MM.1S (cell line): ENCODE measurements around the gene CHST9.

ENCODE experiments used
- DNase-seq: peaks from one replicate; pipeline ENCODE4 v3.0.0-alpha.2; 2015
- H2AFZ ChIP-seq: fragments of 300-600 bp; sonication (generic); 2 replicates; pipeline ENCODE4 v1.6.0; 2016; ENCODE audit warnings: antibody characterized with exemption, low read length
- H3F3A ChIP-seq: fragments of 300-600 bp; sonication (generic); 2 replicates; pipeline ENCODE4 v1.6.1; 2016; ENCODE audit warnings: mild to moderate bottlenecking, antibody characterized with exemption, low read length, moderate library complexity, mixed read lengths; ENCODE audit not compliant: insufficient read depth
- H3K27ac ChIP-seq: fragments of 300-600 bp; sonication (generic); 2 replicates; pipeline ENCODE4 v1.5.1; 2016; ENCODE audit warnings: mild to moderate bottlenecking, low read length
- H3K27me3 ChIP-seq: fragments of 300-600 bp; sonication (generic); replicated peaks from 2 replicates; pipeline ENCODE4 v1.6.0; 2016; ENCODE audit warnings: low read length; ENCODE audit not compliant: insufficient read depth
- H3K36me3 ChIP-seq: fragments of 300-600 bp; sonication (generic); replicated peaks from 2 replicates; pipeline ENCODE4 v1.6.1; 2016; ENCODE audit warnings: mild to moderate bottlenecking, low read length, mixed read lengths; ENCODE audit not compliant: insufficient read depth
- H3K4me1 ChIP-seq: fragments of 300-600 bp; sonication (generic); 2 replicates; pipeline ENCODE4 v1.6.1; 2016; ENCODE audit warnings: low read length, mixed read lengths
- H3K4me2 ChIP-seq: fragments of 300-600 bp; sonication (generic); 2 replicates; pipeline ENCODE4 v1.6.0; 2016; ENCODE audit warnings: low read depth, low read length
- H3K4me3 ChIP-seq: fragments of 300-600 bp; sonication (generic); 2 replicates; pipeline ENCODE4 v1.5.1; 2016; ENCODE audit warnings: low read length, mixed read lengths
- H3K79me2 ChIP-seq: fragments of 300-600 bp; sonication (generic); 2 replicates; pipeline ENCODE4 v1.6.1; 2016; ENCODE audit warnings: mixed run types, low read length, mixed read lengths
- H3K9ac ChIP-seq: fragments of 300-600 bp; sonication (generic); 2 replicates; pipeline ENCODE4 v1.6.1; 2016; ENCODE audit warnings: low read length, mixed read lengths
- H3K9me2 ChIP-seq: fragments of 300-600 bp; sonication (generic); replicated peaks from 2 replicates; pipeline ENCODE4 v1.6.1; 2016; ENCODE audit warnings: mild to moderate bottlenecking, low read length, mixed read lengths; ENCODE audit not compliant: insufficient read depth
- H3K9me3 ChIP-seq: fragments of 300-600 bp; sonication (generic); replicated peaks from 2 replicates; pipeline ENCODE4 v1.6.1; 2016; ENCODE audit warnings: mild to moderate bottlenecking, low read length, mixed read lengths; ENCODE audit not compliant: insufficient read depth
- H4K20me1 ChIP-seq: fragments of 300-600 bp; sonication (generic); 2 replicates; pipeline ENCODE4 v1.6.1; 2016; ENCODE audit warnings: mild to moderate bottlenecking, low read length, moderate library complexity, mixed read lengths; ENCODE audit not compliant: insufficient read depth
- EZH2 ChIP-seq: fragments of 300-600 bp; sonication (generic); optimal IDR thresholded peaks from 2 replicates; pipeline ENCODE3; 2017; ENCODE audit warnings: low read depth, mild to moderate bottlenecking, antibody characterized with exemption, low read length, mixed read lengths
- EZH2phosphoT487 ChIP-seq: fragments of 300-600 bp; sonication (generic); IDR thresholded peaks from 2 replicates; pipeline ENCODE4 v1.6.1; 2018; ENCODE audit warnings: antibody characterized with exemption, low read length
- TF ChIP-seq, protein P1 (sequence below): fragments of 300-600 bp; sonication (generic); IDR thresholded peaks from 2 replicates; pipeline ENCODE4 v1.5.1; 2016; ENCODE audit warnings: antibody characterized with exemption, low read length, mixed read lengths

CHST9 gene

DNA sequence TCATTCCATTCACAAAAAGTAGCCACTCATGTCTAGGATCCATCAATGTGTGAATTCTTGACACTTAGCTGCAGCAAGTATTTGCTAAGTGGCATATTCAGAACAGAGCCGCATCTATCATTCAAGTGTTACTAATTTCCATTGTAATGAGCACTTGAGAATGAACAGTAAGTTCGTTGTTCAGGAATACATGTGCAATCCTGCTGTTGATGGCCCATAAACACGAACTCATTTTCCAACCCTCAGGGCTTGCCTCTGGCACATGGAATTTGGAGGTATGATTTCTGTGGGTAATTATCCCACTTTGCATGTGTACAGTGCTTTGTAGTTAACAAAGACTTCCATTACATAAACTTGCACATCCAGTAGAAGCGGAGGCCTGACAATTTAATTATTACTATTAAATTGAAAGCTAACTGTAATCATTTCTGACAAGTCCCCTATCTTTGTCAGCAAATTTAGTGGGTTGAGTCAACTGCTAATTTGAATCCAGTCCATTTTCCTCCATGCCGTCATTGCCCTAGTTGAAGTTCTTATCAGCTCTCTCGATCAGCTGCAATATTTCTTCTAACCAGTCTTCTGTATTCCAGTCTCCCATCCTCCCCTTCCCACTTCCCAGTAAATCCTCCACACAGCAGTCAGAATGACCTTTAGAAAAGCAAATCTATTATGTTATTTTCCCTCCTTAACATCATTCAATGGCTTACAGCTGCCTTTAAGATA lies 203.6 kb downstream of the CHST9 start:
- no peaks in the 10 kb centered on the region for H3K79me2 ChIP-seq
- no peak overlapping the region for H3K9ac ChIP-seq
- no peaks in the 10 kb centered on the region for H3K9me3 ChIP-seq

DNA sequence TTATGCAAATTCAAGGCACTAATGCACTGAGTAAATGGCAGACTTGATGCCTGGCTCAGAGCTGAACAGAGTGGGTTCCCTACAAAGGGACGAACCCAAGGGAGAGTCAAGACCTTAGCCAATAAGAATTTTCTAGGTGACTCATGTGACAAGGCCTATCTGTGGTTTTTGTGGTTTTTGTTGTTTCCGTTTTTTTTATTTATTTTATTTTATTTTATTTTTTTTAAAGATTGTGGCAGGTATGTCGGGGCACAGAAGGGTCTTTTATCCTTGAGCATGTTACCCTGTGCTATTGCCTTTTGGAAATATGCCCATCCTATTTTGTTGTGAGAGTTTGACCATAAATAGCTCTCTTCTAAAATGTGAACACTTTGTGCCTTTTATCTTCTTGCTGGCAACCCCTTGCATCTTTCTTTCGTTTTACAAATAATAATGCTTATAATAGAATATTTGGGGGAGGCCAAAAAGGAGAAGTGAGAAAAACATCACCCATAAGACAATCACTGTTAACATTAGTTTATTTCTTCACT lies 206.2 kb downstream of the CHST9 start:
- DNase-seq, result peak; percentile 78
- TF ChIP-seq, protein P1, sequence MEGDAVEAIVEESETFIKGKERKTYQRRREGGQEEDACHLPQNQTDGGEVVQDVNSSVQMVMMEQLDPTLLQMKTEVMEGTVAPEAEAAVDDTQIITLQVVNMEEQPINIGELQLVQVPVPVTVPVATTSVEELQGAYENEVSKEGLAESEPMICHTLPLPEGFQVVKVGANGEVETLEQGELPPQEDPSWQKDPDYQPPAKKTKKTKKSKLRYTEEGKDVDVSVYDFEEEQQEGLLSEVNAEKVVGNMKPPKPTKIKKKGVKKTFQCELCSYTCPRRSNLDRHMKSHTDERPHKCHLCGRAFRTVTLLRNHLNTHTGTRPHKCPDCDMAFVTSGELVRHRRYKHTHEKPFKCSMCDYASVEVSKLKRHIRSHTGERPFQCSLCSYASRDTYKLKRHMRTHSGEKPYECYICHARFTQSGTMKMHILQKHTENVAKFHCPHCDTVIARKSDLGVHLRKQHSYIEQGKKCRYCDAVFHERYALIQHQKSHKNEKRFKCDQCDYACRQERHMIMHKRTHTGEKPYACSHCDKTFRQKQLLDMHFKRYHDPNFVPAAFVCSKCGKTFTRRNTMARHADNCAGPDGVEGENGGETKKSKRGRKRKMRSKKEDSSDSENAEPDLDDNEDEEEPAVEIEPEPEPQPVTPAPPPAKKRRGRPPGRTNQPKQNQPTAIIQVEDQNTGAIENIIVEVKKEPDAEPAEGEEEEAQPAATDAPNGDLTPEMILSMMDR, result no peak
- TF ChIP-seq EZH2 (no peak), EZH2phosphoT487 (no peak)
- no peaks in the 10 kb centered on the region for H3K27me3 ChIP-seq
- H3K36me3 ChIP-seq, result no peaks in the 10 kb centered on the region
- H3K9me2 ChIP-seq, result no peaks in the 10 kb centered on the region; the same call in 1 of the 2 replicates
- H3K4me2 ChIP-seq, result peak overlapping the region; percentile 66
- H3K79me2 ChIP-seq, result no peaks in the 10 kb centered on the region
- H3K9me3 ChIP-seq, result no peaks in the 10 kb centered on the region
- no peak overlapping the region for H3K9ac ChIP-seq
- H3K27ac ChIP-seq, result peak overlapping the region; percentile 56; the same call in 1 of the 2 replicates
- peaks cover 10% of the 10 kb centered on the region; the same call in 1 of the 2 replicates for H3F3A ChIP-seq
- H2AFZ ChIP-seq, result peak overlapping the region; percentile 59; the same call in 1 of the 2 replicates
- peaks cover 11% of the 10 kb centered on the region for H3K4me1 ChIP-seq
- H4K20me1 ChIP-seq, result no peaks in the 10 kb centered on the region
- H3K4me3 ChIP-seq, result peak overlapping the region; percentile 52

More for the DNA sequence above, 203.6 kb downstream of the CHST9 start:
- TF ChIP-seq, protein P1, result no peak
- no peak for TF ChIP-seq EZH2
- no peak for TF ChIP-seq EZH2phosphoT487
- no peaks in the 10 kb centered on the region for H3K36me3 ChIP-seq
- H3K4me1 ChIP-seq, result peaks cover 11% of the 10 kb centered on the region
- no peak overlapping the region for H2AFZ ChIP-seq
- no peak overlapping the region for H3K4me3 ChIP-seq
- H3F3A ChIP-seq, result peaks cover 10% of the 10 kb centered on the region; the same call in 1 of the 2 replicates
- H4K20me1 ChIP-seq, result no peaks in the 10 kb centered on the region
- no peak overlapping the region for H3K27ac ChIP-seq
- no peak for DNase-seq
- H3K9me2 ChIP-seq, result no peaks in the 10 kb centered on the region; the same call in 1 of the 2 replicates
- H3K27me3 ChIP-seq, result no peaks in the 10 kb centered on the region
- H3K4me2 ChIP-seq, result no peak overlapping the region

DNA sequence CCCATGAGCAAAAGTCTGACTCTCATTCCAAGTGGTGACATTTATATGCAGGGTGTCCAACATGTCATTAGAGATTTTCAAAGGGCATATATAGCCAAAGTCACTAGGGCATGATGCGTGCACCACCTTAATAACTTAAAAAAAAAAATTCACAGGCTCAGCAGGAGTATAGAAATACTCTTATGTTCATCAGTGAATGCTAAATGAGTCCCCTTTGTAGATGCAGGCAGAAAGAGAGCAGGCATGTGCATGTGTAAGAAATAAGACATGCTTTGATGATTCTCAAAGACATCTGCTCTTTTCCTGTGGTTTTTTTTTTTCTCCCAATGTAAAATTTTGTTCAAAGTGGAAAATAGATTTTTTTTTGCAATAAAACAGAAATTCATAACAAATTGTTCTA lies 207.3 kb downstream of the CHST9 start:
- Histone ChIP-seq H3K9me2 (no peaks in the 10 kb centered on the region), H3K4me3 (no peak overlapping the region), H3K9ac (no peak overlapping the region), H2AFZ (no peak overlapping the region), H3K27ac (no peak overlapping the region), H3K36me3 (no peaks in the 10 kb centered on the region), H3K27me3 (no peaks in the 10 kb centered on the region), H4K20me1 (no peaks in the 10 kb centered on the region), H3K9me3 (no peaks in the 10 kb centered on the region), H3K4me1 (peaks cover 11% of the 10 kb centered on the region), H3K4me2 (peak overlapping the region; percentile 66; the same call in 1 of the 2 replicates), H3K79me2 (no peaks in the 10 kb centered on the region), H3F3A (peaks cover 10% of the 10 kb centered on the region; the same call in 1 of the 2 replicates)
- no peak for TF ChIP-seq EZH2
- no peak for TF ChIP-seq EZH2phosphoT487
- TF ChIP-seq, protein P1, result no peak
- no peak for DNase-seq
